ENCODE results near the gene FRS2.

GRCh38 chr12:69490920-69491643 lies 20.9 kb downstream of the FRS2 start:
- TF ChIP-seq CTCF (IDR thresholded peaks at IDR 0.05): no peak
- TF ChIP-seq POLR2A (IDR thresholded peaks at IDR 0.05): no peak
- TF ChIP-seq EP300 (IDR thresholded peaks at IDR 0.05): no peak
- no peak for TF ChIP-seq POLR2AphosphoS5 (IDR thresholded peaks at IDR 0.05)

Measured in gastroesophageal sphincter (tissue), 3 donors.